ENCODE measurements around the gene HOXC6.

HOXC6 gene

GRCh38 chr12:53987787-53988230 is 40.4 kb upstream of the HOXC6 start:
- no peak overlapping the region for H3K27ac ChIP-seq (ENCODE audit: poor library complexity, severe bottlenecking)
- H3K27me3 ChIP-seq (ENCODE audit: insufficient read depth, poor library complexity, severe bottlenecking) = peaks cover 93% of the 10 kb centered on the region
- DNase-seq (ENCODE audit: low spot score) (no peak), ATAC-seq (ENCODE audit: low read depth) (no peak)
- H3K4me3 ChIP-seq (ENCODE audit: severe bottlenecking) = no peak overlapping the region
- H3K4me1 ChIP-seq (ENCODE audit: insufficient read depth, poor library complexity, severe bottlenecking) = peaks cover 6% of the 10 kb centered on the region
- H3K9me3 ChIP-seq (ENCODE audit: severe bottlenecking) = no peaks in the 10 kb centered on the region
- TF ChIP-seq CTCF (IDR thresholded peaks at IDR 0.05; ENCODE audit: poor library complexity, severe bottlenecking) = no peak
- no peaks in the 10 kb centered on the region for H3K36me3 ChIP-seq (ENCODE audit: low read depth)

GRCh38 chr12:53988541-53989226 is 39.6 kb upstream of the HOXC6 start:
- H3K27ac ChIP-seq (ENCODE audit: poor library complexity, severe bottlenecking) = no peak overlapping the region
- ATAC-seq (ENCODE audit: low read depth) = no peak

GRCh38 chr12:53989227-53990113 is 38.8 kb upstream of the HOXC6 start:
- TF ChIP-seq CTCF (IDR thresholded peaks at IDR 0.05; ENCODE audit: poor library complexity, severe bottlenecking) = peak; percentile 64
- H3K27me3 ChIP-seq (ENCODE audit: insufficient read depth, poor library complexity, severe bottlenecking) = peaks cover 94% of the 10 kb centered on the region
- no peaks in the 10 kb centered on the region for H3K9me3 ChIP-seq (ENCODE audit: severe bottlenecking)
- H3K4me1 ChIP-seq (ENCODE audit: insufficient read depth, poor library complexity, severe bottlenecking) = peaks cover 6% of the 10 kb centered on the region
- DNase-seq (ENCODE audit: low spot score) (no peak), ATAC-seq (ENCODE audit: low read depth) (no peak)
- H3K36me3 ChIP-seq (ENCODE audit: low read depth) = no peaks in the 10 kb centered on the region
- H3K4me3 ChIP-seq (ENCODE audit: severe bottlenecking) = peak overlapping the region; percentile 4
- no peak overlapping the region for H3K27ac ChIP-seq (ENCODE audit: poor library complexity, severe bottlenecking)

More at GRCh38 chr12:53988541-53989226, 39.6 kb upstream of the HOXC6 start:
- H3K27me3 ChIP-seq (ENCODE audit: insufficient read depth, poor library complexity, severe bottlenecking) = peaks cover 93% of the 10 kb centered on the region
- H3K9me3 ChIP-seq (ENCODE audit: severe bottlenecking) = no peaks in the 10 kb centered on the region
- no peak for DNase-seq (ENCODE audit: low spot score)
- H3K4me1 ChIP-seq (ENCODE audit: insufficient read depth, poor library complexity, severe bottlenecking) = peaks cover 6% of the 10 kb centered on the region
- no peak for TF ChIP-seq CTCF (IDR thresholded peaks at IDR 0.05; ENCODE audit: poor library complexity, severe bottlenecking)
- peak overlapping the region; percentile 4 for H3K4me3 ChIP-seq (ENCODE audit: severe bottlenecking)
- no peaks in the 10 kb centered on the region for H3K36me3 ChIP-seq (ENCODE audit: low read depth)

GRCh38 chr12:53990311-53991076 is 37.7 kb upstream of the HOXC6 start:
- no peak for ATAC-seq (ENCODE audit: low read depth)
- peaks cover 100% of the 10 kb centered on the region for H3K27me3 ChIP-seq (ENCODE audit: insufficient read depth, poor library complexity, severe bottlenecking)
- H3K27ac ChIP-seq (ENCODE audit: poor library complexity, severe bottlenecking) = no peak overlapping the region
- H3K9me3 ChIP-seq (ENCODE audit: severe bottlenecking) = no peaks in the 10 kb centered on the region
- no peak for TF ChIP-seq CTCF (IDR thresholded peaks at IDR 0.05; ENCODE audit: poor library complexity, severe bottlenecking)
- no peak for DNase-seq (ENCODE audit: low spot score)
- no peak overlapping the region for H3K4me3 ChIP-seq (ENCODE audit: severe bottlenecking)
- no peaks in the 10 kb centered on the region for H3K36me3 ChIP-seq (ENCODE audit: low read depth)
- peaks cover 6% of the 10 kb centered on the region for H3K4me1 ChIP-seq (ENCODE audit: insufficient read depth, poor library complexity, severe bottlenecking)
